ENCODE measurements around the gene PCP2. TPM values are rescaled to one million over a fixed set of nuclear protein-coding genes. Genes with fewer than 3 reads are reported as not detected.

The PCP2 gene
- total RNA-seq, 1 donor from 2014 or later: 0.34 TPM

- no peak overlapping the region for H3K4me3 Mint-ChIP-seq
- H3K36me3 Mint-ChIP-seq (ENCODE audit: low read depth): peaks cover 18% of the 10 kb centered on the region
- H3K9me3 Mint-ChIP-seq: no peaks in the 10 kb centered on the region
- intact Hi-C loops (cut with micrococcal nuclease): no loop called here
- no peak overlapping the region for H3K27ac Mint-ChIP-seq
- no peaks in the 10 kb centered on the region for H3K27me3 Mint-ChIP-seq (ENCODE audit: insufficient read depth)
- DNase-seq (ENCODE audit: low spot score): no peak
- no peaks in the 10 kb centered on the region for H3K4me1 Mint-ChIP-seq (ENCODE audit: low read depth)
These were observed 15.2 kb downstream of the PCP2 start for GRCh38 chr19:7618348-7618747.

DNA sequence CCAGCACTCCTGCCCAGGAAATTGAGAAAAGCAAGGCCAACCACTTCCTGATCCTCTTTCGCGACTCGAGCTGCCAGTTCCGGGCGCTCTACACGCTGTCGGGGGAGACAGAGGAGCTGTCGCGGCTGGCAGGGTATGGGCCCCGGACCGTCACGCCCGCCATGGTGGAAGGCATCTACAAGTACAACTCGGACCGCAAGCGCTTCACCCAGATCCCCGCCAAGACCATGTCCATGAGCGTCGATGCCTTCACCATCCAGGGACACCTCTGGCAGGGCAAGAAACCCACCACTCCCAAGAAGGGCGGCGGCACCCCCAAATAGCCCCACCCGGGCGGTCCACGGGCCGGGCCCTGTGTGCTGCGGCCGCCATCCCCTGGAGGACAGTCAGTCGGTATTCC lies 15.8 kb downstream of the PCP2 start:
- Mint-ChIP-seq H3K4me3 (no peak overlapping the region), H3K9me3 (no peaks in the 10 kb centered on the region), H3K27me3 (ENCODE audit: insufficient read depth) (no peaks in the 10 kb centered on the region), H3K27ac (no peak overlapping the region), H3K4me1 (ENCODE audit: low read depth) (no peaks in the 10 kb centered on the region), H3K36me3 (ENCODE audit: low read depth) (peaks cover 13% of the 10 kb centered on the region)
- DNase-seq (ENCODE audit: low spot score): no peak
- intact Hi-C loops (cut with micrococcal nuclease): no loop called here

- H3K27me3 Mint-ChIP-seq (ENCODE audit: insufficient read depth): no peaks in the 10 kb centered on the region
- no peaks in the 10 kb centered on the region for H3K4me1 Mint-ChIP-seq (ENCODE audit: low read depth)
- DNase-seq (ENCODE audit: low spot score): no peak
- intact Hi-C loops (cut with micrococcal nuclease): no loop called here
- H3K4me3 Mint-ChIP-seq: no peak overlapping the region
- no peak overlapping the region for H3K27ac Mint-ChIP-seq
- no peaks in the 10 kb centered on the region for H3K9me3 Mint-ChIP-seq
- peaks cover 12% of the 10 kb centered on the region for H3K36me3 Mint-ChIP-seq (ENCODE audit: low read depth)
These were observed 16.3 kb downstream of the PCP2 start for GRCh38 chr19:7617172-7617571.

DNA sequence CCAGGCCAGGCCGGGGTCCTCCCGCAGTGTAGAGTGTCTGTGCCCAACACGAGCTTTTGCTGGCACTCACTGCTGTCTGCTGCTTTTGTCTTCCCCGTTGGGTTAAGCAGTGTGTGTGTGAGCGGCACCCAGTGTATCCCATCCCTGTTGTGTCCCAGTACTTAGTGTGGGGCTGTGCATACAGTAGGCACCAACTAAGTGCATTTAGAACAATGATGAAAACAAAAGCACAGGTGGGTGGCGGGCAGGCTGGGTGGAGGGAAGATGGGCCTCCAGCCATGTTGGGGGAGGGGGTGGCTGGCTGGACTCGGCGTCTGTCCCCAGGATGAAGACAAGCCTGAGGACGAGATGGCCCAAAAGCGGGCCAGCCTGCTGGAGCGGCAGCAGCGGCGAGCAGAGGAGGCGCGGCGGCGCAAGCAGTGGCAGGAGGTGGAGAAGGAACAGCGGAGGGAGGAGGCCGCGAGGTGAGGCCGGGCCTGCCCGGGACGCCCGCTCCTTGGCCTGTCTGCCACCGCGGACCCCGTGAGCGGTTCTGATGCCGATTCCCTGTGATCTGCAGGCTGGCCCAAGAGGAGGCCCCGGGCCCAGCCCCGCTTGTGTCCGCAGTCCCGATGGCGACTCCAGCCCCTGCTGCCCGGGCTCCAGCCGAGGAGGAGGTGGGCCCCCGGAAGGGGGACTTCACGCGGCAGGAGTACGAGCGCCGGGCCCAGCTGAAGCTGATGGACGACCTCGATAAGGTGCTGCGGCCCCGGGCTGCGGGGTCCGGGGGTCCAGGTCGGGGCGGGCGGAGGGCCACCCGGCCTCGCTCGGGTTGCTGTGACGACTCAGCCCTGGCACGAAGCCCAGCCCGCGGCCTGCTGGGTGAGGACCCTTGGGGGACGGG lies 18.4 kb downstream of the PCP2 start:
- Mint-ChIP-seq H3K36me3 (ENCODE audit: low read depth) (peaks cover 6% of the 10 kb centered on the region), H3K9me3 (no peaks in the 10 kb centered on the region), H3K27ac (no peak overlapping the region), H3K4me3 (no peak overlapping the region), H3K27me3 (ENCODE audit: insufficient read depth) (no peaks in the 10 kb centered on the region), H3K4me1 (ENCODE audit: low read depth) (no peaks in the 10 kb centered on the region)
- intact Hi-C loops (cut with micrococcal nuclease): no loop called here
- DNase-seq (ENCODE audit: low spot score): no peak

- no peaks in the 10 kb centered on the region for H3K27me3 Mint-ChIP-seq (ENCODE audit: insufficient read depth)
- intact Hi-C loops (cut with micrococcal nuclease): no loop called here
- H3K4me3 Mint-ChIP-seq: no peak overlapping the region
- DNase-seq (ENCODE audit: low spot score): no peak
- H3K4me1 Mint-ChIP-seq (ENCODE audit: low read depth): no peaks in the 10 kb centered on the region
- H3K27ac Mint-ChIP-seq: no peak overlapping the region
- H3K36me3 Mint-ChIP-seq (ENCODE audit: low read depth): no peaks in the 10 kb centered on the region
- H3K9me3 Mint-ChIP-seq: no peaks in the 10 kb centered on the region
These were observed 20.9 kb downstream of the PCP2 start for GRCh38 chr19:7612282-7613274.

- H3K4me3 Mint-ChIP-seq: no peak overlapping the region
- H3K27me3 Mint-ChIP-seq (ENCODE audit: insufficient read depth): no peaks in the 10 kb centered on the region
- intact Hi-C loops (cut with micrococcal nuclease): no loop called here
- H3K4me1 Mint-ChIP-seq (ENCODE audit: low read depth): no peaks in the 10 kb centered on the region
- H3K9me3 Mint-ChIP-seq: no peaks in the 10 kb centered on the region
- H3K27ac Mint-ChIP-seq: no peak overlapping the region
- no peak for DNase-seq (ENCODE audit: low spot score)
- H3K36me3 Mint-ChIP-seq (ENCODE audit: low read depth): no peaks in the 10 kb centered on the region
These were observed 21.8 kb downstream of the PCP2 start for GRCh38 chr19:7611541-7612279.

DNA sequence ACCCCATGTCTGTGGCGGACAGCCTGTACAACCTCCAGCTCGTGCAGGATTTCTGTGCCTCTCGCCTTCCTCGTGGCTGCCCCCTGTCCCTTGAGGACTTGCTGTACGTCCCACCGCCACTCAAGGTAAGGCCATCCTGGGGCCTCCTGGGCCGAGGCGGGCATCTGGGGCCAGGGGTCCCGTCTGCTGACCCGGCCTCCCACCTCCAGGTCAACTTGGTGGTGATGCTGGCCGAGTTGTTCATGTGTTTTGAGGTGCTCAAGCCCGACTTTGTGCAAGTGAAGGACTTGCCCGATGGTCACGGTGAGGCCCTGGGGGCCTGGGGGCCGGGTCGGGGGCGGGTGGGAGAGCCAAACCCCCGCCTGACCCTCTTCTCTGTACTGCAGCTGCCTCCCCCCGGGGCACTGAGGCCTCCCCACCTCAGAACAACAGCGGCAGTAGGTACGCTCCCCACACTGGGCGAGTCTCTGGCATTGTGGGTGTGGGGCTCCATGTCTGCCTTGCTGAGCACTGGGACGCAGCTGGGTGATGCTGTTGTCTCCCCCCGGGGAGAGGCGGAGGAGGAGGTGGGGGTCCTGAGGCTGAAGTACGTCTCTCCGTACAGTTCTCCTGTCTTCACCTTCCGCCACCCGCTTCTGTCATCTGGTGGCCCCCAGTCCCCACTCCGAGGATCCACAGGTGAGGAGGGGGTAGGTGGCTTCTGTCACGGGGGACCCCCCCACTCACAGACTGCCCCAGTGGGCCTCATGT lies 22.9 kb downstream of the PCP2 start:
- Mint-ChIP-seq H3K9me3 (no peaks in the 10 kb centered on the region), H3K27me3 (ENCODE audit: insufficient read depth) (no peaks in the 10 kb centered on the region), H3K4me3 (no peak overlapping the region), H3K4me1 (ENCODE audit: low read depth) (no peaks in the 10 kb centered on the region), H3K36me3 (ENCODE audit: low read depth) (no peaks in the 10 kb centered on the region), H3K27ac (no peak overlapping the region)
- no peak for DNase-seq (ENCODE audit: low spot score)
- intact Hi-C loops (cut with micrococcal nuclease): no loop called here

- H3K9me3 Mint-ChIP-seq: no peaks in the 10 kb centered on the region
- DNase-seq (ENCODE audit: low spot score): no peak
- no peak overlapping the region for H3K4me3 Mint-ChIP-seq
- H3K27ac Mint-ChIP-seq: no peak overlapping the region
- no peaks in the 10 kb centered on the region for H3K27me3 Mint-ChIP-seq (ENCODE audit: insufficient read depth)
- no peaks in the 10 kb centered on the region for H3K4me1 Mint-ChIP-seq (ENCODE audit: low read depth)
- H3K36me3 Mint-ChIP-seq (ENCODE audit: low read depth): no peaks in the 10 kb centered on the region
- intact Hi-C loops (cut with micrococcal nuclease): no loop called here
These were observed 25.5 kb downstream of the PCP2 start for GRCh38 chr19:7607874-7608560.

DNA sequence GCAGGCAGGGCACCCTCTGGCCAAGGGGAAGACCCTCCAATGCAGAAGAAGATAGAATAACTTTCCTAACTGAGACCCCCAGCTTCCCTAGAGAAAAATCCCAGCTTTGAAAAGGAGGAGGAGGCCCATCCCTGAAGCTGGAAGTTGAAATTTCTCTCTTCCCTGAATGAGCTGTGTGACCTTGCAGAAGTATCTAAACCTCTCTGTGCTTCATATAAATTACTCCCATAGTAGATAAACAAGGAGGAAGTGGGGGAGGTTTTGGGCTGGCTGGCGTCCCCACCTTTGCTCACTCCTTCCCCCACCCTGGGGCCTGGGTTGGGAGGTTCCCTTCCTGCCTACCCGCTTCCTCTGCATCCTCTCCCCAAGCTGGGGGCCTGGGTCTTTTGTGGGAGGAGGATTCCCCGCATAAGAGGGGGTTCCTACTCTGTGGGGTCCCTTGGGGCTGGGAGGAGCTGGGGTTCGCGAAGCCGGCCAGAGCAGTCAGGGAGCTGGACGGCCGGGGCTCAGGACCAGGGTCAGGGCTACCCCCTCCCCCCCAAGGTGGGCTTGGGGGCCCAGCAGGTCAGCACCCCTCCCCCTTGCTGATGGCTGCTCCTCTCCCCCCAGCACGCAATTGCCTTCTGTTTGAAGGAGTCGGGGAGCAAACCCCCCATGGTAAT lies 26.2 kb downstream of the PCP2 start:
- Mint-ChIP-seq H3K27ac (no peak overlapping the region), H3K4me1 (ENCODE audit: low read depth) (no peaks in the 10 kb centered on the region), H3K27me3 (ENCODE audit: insufficient read depth) (peaks cover 6% of the 10 kb centered on the region)

GRCh38 chr19:7606289-7606688 lies 27.2 kb downstream of the PCP2 start:
- no peak for DNase-seq (ENCODE audit: low spot score)
- H3K9me3 Mint-ChIP-seq: no peaks in the 10 kb centered on the region
- intact Hi-C loops (cut with micrococcal nuclease): no loop called here
- no peak overlapping the region for H3K4me3 Mint-ChIP-seq
- no peaks in the 10 kb centered on the region for H3K36me3 Mint-ChIP-seq (ENCODE audit: low read depth)
- H3K4me1 Mint-ChIP-seq (ENCODE audit: low read depth): no peaks in the 10 kb centered on the region
- H3K27ac Mint-ChIP-seq: no peak overlapping the region
- peaks cover 10% of the 10 kb centered on the region for H3K27me3 Mint-ChIP-seq (ENCODE audit: insufficient read depth)

More for the DNA sequence above, 26.2 kb downstream of the PCP2 start:
- H3K4me3 Mint-ChIP-seq: no peak overlapping the region
- intact Hi-C loops (cut with micrococcal nuclease): no loop called here
- DNase-seq (ENCODE audit: low spot score): no peak
- no peaks in the 10 kb centered on the region for H3K36me3 Mint-ChIP-seq (ENCODE audit: low read depth)
- H3K9me3 Mint-ChIP-seq: no peaks in the 10 kb centered on the region

DNA sequence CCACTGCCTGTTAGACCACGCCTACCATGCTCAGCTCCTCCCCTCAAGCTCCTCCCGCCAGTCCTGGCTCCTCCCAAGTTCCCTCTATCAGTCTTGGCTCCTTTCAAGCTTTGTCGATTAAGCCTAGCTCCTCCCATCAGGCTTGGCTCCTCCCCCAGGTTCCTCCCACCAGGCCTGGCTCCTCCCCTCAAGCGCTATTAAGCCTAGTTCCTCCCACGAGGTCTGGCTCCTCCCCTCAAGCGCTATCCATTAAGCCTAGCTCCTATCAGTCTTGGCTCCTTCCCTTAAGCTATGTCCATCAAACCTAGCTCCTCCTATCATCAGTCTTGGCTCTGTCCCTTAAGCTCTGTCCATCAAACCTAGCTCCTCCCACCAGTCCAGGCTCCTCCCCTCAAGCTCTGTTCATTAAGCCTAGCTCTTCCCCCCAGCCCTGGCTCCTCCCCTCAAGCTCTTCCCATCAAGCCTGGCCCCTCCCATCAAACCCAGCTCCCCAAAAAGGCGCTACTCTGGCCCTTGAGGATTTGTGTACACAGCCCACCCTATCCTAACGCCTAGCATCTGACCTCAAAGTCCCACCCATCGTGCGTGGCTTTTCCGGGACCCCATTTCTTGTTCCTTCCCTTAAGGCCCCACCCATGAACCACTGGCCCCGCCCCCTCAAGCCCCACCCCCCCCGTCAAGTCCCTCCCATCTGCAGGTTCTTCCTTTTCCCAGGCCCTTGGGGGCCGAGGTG lies 27.9 kb downstream of the PCP2 start:
- Mint-ChIP-seq H3K9me3 (no peaks in the 10 kb centered on the region), H3K4me1 (ENCODE audit: low read depth) (no peaks in the 10 kb centered on the region), H3K4me3 (no peak overlapping the region), H3K27ac (no peak overlapping the region), H3K27me3 (ENCODE audit: insufficient read depth) (peaks cover 10% of the 10 kb centered on the region), H3K36me3 (ENCODE audit: low read depth) (no peaks in the 10 kb centered on the region)
- intact Hi-C loops (cut with micrococcal nuclease): loop anchor here (2.0 kb wide), 1 partner anchor 31 kb away; the partner anchor contains the start of gene STXBP2
- DNase-seq (ENCODE audit: low spot score): no peak

All from activated T-helper 1 cell treated with anti-CD3 and anti-CD28 coated beads, Interleukin-12 subunit alpha, Interleukin-12 subunit beta, Interleukin-2, Interleukin-4 antibody, amounts not matched to agents 30 ng/mL and 10 ng/mL and 1 ng/mL, durations not matched to agents 14 hours and 24 hours and 36 hours (primary cell).